ENCODE measurements around the gene A1CF. TPM values are rescaled to one million over a fixed set of nuclear protein-coding genes. Genes with fewer than 3 reads are reported as not detected.
"Not testable (repeated sequence)": the region's sequence is repeated elsewhere in the genome, so short reads cannot be mapped to it uniquely, and the experiment has no call there.

Gene A1CF
- polyA plus RNA-seq, 1 experiment: not detected

- H3K27ac ChIP-seq (ENCODE audit: low read depth, low read length): no peak overlapping the region
- CTCF ChIA-PET: no interaction called here
- no peaks in the 10 kb centered on the region for H3K27me3 ChIP-seq (ENCODE audit: control insufficient read depth, insufficient read depth, low read length)
- TF ChIP-seq CTCF (IDR thresholded peaks at IDR 0.05; ENCODE audit: low read depth, low read length): no peak
- no peak for DNase-seq (ENCODE audit: low read depth, low spot score)
- no peak overlapping the region for H3K4me3 ChIP-seq (ENCODE audit: low read depth, low read length)
- POLR2A ChIA-PET: no interaction called here
- H3K9me3 ChIP-seq (ENCODE audit: control insufficient read depth, insufficient read depth, low read length): peaks cover 4% of the 10 kb centered on the region; the same call in 1 of the 2 replicates
Measured at GRCh38 chr10:50927522-50928189, 42.2 kb upstream of the A1CF start.

- POLR2A ChIA-PET; H3K9me3 ChIP-seq (ENCODE audit: control insufficient read depth, insufficient read depth, low read length); DNase-seq (ENCODE audit: low read depth, low spot score); H3K27ac ChIP-seq (ENCODE audit: low read depth, low read length); H3K4me3 ChIP-seq (ENCODE audit: low read depth, low read length); H3K27me3 ChIP-seq (ENCODE audit: control insufficient read depth, insufficient read depth, low read length): not testable (repeated sequence)
- CTCF ChIA-PET: interaction anchor here (0.5 to 1.7 kb wide), 2 partner anchors 13 to 1719 kb away, joined by 3 to 4 read pairs; no protein-coding TSS in a partner anchor
Measured at GRCh38 chr10:50923471-50923870, 38.0 kb upstream of the A1CF start.

- Histone ChIP-seq H3K9me3 (ENCODE audit: control insufficient read depth, insufficient read depth, low read length) (peaks cover 4% of the 10 kb centered on the region; the same call in 1 of the 2 replicates), H3K27ac (ENCODE audit: low read depth, low read length) (no peak overlapping the region), H3K4me3 (ENCODE audit: low read depth, low read length) (no peak overlapping the region), H3K27me3 (ENCODE audit: control insufficient read depth, insufficient read depth, low read length) (no peaks in the 10 kb centered on the region)
- POLR2A ChIA-PET: no interaction called here
- no peak for DNase-seq (ENCODE audit: low read depth, low spot score)
- TF ChIP-seq CTCF (IDR thresholded peaks at IDR 0.05; ENCODE audit: low read depth, low read length): no peak
- CTCF ChIA-PET: interaction anchor here (1.3 kb wide), 1 partner anchor 19 kb away, joined by 6 read pairs; no protein-coding TSS in a partner anchor
Measured at GRCh38 chr10:50919010-50919409, 33.6 kb upstream of the A1CF start.

GRCh38 chr10:50918529-50918928 lies 33.1 kb upstream of the A1CF start:
- H3K27ac ChIP-seq (ENCODE audit: low read depth, low read length): no peak overlapping the region
- no peak for TF ChIP-seq CTCF (IDR thresholded peaks at IDR 0.05; ENCODE audit: low read depth, low read length)
- ChIA-PET POLR2A (no interaction called here), CTCF (no interaction called here)
- no peak for DNase-seq (ENCODE audit: low read depth, low spot score)
- peaks cover 4% of the 10 kb centered on the region; the same call in 1 of the 2 replicates for H3K9me3 ChIP-seq (ENCODE audit: control insufficient read depth, insufficient read depth, low read length)
- H3K27me3 ChIP-seq (ENCODE audit: control insufficient read depth, insufficient read depth, low read length): no peaks in the 10 kb centered on the region
- no peak overlapping the region for H3K4me3 ChIP-seq (ENCODE audit: low read depth, low read length)

- Histone ChIP-seq H3K27me3 (ENCODE audit: control insufficient read depth, insufficient read depth, low read length) (no peaks in the 10 kb centered on the region), H3K4me3 (ENCODE audit: low read depth, low read length) (no peak overlapping the region), H3K9me3 (ENCODE audit: control insufficient read depth, insufficient read depth, low read length) (no peaks in the 10 kb centered on the region), H3K27ac (ENCODE audit: low read depth, low read length) (no peak overlapping the region)
- ChIA-PET POLR2A (no interaction called here), CTCF (no interaction called here)
- no peak for TF ChIP-seq CTCF (IDR thresholded peaks at IDR 0.05; ENCODE audit: low read depth, low read length)
- peak; percentile 15 for DNase-seq (ENCODE audit: low read depth, low spot score)
Measured at GRCh38 chr10:50917486-50917885, 32.1 kb upstream of the A1CF start.
